ENCODE data around the gene ENPP6. TPM values are rescaled to one million over a fixed set of nuclear protein-coding genes. Genes with fewer than 3 reads are reported as not detected.
"Not testable (repeated sequence)": the region's sequence is repeated elsewhere in the genome, so short reads cannot be mapped to it uniquely, and the experiment has no call there.

ENPP6 gene
- total RNA-seq, 1 donor = under 0.01 TPM

DNA sequence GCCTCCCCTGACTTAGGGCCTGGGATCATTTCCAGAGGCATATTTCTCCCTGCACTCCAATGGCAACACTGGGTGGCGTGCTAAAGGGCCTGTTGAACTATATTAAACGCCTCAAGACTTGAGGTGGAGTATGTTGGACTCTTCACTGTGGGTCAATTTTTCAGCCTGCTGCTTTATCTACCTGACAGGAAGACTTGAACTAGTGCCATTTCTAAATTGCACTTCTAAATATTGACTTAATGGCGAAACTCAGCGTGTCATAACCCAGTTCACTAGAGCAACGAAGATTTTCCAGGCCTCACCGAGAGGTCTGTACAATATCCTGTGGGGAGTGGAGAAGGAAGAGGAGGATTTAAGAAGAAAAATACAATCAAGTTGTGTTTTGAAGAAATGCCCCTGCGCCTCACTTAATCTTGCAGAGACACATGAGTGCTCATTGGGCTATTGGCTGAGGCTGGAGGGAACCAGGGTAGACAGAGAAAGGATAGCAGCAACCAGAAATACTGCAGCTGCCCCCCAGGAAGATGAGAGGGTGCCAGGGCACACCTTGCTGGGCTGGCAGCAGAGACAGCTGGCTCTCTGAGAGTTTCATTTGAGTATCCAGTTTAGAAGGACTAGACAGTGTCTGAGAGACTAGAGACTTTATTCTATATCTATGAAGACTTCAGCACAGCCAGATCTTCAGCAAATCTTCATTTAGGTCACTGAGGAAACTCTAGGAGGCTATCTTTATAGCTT is 67.4 kb downstream of the ENPP6 start:
- DNase-seq (ENCODE audit: low read depth in 2 of 3, low spot score in 2 of 3) = no peak

DNA sequence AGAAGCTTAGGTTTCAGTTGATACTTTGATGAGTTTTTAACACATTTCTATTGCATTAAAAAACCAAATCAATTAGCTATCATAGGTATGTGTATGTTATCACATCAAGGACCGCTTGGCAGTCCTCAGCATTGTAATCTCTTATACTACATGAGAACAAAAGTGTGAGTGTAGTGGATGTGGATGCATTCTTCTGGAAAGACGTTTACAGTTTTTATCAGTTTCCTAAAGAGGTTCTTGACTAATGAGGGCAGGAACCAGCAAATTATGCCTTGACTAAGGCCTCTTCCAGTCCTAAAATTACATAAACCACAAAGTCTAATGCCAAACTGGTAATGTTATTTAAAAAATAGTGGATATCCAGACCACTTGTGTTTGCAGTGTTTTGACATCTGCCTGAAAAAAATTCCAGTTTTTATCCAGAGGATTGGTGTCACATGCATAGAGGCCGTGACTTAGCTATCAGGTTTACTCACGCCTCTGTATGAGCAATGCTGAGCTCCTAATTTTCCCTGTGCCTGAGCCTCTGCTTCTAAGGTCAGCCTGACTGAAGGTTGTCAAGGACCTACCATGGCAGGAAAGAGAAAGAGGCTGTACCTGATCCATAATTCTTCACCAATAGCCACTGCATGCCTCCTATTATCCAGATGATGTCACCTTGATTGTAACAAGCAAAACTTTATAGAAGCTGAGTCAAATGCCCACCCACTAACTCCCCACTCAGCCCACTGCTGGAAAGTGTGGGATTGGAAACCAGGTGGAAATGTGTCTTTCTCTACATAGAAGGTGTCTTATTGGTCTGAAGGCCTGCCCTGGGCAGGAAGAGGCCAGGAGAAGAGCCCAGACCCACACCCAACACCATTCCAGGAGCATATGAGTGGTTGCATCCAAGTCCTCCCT is 68.7 kb downstream of the ENPP6 start:
- no peak for DNase-seq (ENCODE audit: low read depth in 2 of 3, low spot score in 2 of 3)

DNA sequence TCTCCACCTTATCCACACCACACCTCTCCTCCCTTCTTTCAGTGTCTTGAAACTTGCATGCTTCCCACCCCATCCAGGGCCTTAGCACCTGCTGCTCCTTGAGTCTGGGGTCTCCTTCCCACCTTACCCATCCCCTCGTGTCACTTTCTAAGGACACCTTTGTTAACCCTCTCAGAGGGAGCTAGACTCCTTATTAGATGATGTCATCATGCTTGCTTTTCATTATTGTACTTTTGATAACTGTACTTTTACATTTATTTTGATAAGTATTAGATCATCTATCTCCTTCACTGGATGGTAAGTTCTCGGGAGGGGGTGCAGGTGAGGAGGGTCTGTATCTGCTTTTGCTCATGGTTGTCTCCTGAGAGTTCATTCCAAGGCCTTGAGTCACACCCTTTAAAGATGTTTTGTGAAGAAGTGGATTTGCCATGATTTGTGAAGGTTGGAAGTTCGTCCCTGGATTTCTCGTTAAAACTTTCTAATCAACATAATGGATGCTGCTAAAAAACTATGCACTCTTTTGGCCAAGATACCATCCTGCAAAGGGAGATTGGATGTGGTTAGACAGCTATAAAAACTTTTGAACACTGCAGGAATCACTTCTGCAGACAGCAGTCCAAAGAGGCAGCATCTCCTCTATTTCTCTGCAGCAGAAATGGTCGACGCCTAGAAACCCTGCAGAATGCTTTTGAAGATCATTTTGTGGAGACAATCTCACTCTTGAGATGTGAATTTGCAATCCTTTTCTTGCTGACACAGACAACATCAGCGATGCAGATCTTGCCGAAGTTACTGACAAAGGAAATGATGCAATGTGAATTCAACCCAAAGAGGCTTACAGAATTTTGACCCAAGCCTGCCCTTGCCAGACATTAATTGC is 69.6 kb downstream of the ENPP6 start:
- DNase-seq (ENCODE audit: low read depth in 2 of 3, low spot score in 2 of 3) = no peak

DNA sequence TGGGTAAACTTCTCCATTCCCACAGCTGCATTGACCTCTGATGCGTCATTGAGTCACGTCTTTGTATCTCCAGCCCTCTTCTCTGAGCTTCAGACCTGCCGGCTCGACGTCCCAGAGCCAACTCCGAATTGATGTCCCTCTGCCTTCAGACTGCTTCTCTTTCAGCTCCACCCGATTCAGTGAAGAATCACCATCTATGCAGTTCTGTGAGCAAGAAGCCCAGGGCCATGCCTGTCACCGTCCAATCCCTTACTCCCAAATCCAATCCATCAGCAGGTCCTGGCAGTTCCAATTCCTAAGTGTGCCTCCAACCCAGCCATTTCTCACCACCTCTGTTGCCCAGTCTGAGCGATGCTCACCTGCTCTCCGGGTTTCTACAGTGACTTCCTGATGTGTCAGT is 70.7 kb downstream of the ENPP6 start:
- DNase-seq (ENCODE audit: low read depth in 2 of 3, low spot score in 2 of 3) = no peak

DNA sequence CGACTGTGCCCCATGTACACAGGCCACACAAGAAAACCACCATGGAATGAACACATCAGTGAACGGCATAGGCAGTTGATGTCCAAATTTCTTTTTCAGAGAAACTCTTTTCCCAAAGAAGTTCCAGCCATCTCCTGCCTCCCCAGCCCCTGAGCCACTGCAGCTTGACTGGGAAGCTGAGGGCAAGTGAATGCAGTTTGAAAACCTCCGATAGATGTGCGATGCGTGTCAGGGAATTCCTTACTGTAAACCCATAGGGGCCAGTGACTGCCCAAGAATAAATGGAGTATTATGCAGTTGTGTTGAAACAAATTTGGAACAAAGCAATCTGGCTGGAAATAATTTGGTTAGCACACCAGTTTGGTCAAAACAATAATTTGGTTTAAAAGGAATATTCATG is 72.1 kb downstream of the ENPP6 start:
- no peak for DNase-seq (ENCODE audit: low read depth in 2 of 3, low spot score in 2 of 3)

DNA sequence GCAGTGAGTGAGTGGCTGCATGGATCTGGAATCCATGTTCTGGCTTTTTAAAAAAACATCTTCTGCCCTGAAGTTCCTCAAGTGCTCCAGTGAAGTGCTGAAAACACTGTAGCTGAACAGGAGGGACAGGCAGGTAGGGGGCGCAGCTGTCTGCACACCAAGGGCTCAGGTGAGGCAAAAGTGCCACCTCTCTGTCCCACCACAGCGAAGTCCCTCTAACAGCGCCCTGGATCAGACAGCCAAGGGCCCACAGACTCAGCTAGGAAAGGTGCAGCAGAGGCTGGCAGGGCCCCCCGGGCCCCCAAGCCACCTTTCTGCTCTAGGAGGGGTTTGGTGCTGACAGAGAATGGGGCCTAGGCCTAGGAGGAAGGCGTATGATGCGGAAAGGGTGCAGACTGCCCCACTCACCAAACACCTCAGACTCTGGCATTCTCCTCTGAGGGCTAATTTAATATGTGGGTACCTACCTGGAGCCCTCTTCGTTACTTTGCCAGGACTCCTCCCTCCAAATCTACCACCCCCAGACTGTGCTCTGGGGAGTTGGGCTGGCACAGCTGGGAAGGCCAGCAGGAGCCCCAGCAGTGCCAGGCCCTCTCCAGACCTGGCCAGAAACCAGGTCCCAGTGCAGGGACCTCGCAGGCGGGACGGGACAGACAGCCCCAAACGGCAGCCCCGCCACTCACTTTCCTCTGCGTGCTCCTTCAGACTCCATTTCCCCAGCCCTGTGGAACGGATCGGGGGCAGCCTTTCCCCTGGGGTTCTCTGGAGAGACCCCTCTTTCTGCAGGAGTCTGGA is 73.7 kb downstream of the ENPP6 start:
- DNase-seq (ENCODE audit: low read depth in 2 of 3, low spot score in 2 of 3) = no peak

DNA sequence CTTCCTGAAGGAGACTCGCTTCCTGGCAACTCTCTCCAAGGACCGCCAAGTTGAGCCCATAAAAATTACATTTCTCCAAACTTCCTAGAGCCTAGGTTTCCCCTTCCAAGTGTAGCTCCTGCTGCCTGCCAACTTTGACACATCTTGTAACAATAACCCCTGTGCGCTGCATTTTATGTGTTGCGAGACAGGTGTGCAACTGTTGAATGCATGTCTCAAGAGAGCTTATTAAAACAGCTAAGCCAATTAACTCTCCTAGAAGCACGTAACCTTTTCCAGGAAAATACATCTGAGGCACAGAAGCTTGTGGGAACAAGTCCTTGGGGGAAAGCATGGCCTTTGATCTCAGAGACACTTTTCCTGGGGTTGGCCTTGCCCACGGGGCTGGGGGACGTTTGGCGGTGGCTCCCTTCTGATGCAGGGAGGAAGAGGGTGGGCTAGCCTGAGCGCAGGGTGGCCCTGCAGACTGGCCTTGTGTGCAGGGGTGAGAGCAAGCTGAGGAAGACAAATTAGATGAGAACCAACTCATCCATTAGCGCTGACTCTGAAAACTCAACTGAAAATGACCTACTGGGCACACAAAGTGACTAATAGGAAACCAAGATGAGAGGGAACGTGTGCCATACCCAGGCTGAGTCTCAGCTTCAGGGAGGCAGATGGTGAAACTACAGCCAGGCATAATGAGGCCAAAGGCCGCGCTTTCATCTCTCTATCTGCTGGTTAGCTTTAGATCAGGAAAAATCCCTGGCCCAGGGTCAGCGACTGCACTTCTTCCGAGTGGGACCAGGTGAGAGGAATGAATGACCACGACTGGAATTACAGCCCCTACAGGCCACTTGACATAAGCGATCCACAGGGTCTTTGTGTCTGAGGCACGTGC is 75.3 kb downstream of the ENPP6 start:
- DNase-seq (ENCODE audit: low read depth in 2 of 3, low spot score in 2 of 3) = no peak

DNA sequence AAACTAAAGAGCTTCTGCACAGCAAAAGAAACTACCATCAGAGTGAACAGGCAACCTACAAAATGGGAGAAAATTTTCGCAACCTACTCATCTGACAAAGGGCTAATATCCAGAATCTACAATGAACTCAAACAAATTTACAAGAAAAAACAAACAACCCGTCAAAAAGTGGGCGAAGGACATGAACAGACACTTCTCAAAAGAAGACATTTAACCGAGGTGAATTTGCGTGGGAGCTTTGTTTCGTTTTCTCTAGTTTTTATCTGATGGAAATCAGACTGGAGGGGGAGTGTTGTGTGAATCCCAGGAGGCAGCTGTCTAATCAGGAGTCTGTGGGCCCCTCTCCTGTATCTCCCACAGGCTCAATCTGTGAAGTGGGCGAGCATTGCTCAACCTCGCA is 76.8 kb downstream of the ENPP6 start:
- not testable (repeated sequence) for DNase-seq (ENCODE audit: low read depth in 2 of 3, low spot score in 2 of 3)

DNA sequence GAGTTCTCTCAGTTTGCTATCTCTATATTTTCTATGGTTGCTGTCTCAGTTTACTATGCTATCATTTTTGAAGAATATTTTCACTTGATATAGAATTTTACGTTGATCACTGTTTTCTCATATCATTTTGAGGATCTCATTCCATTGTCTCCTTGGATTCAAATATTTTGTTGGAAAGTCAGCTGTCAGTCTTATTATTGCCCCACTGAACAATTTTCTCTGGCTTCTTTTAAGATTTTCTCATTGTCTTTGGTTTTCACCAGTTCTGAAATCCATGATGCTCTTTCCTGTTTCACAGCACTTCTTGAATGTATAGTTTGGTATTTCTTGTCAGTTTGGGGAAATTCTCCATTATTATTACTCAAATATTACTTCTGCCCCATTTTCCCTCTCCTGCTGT is 81.1 kb downstream of the ENPP6 start:
- DNase-seq (ENCODE audit: low read depth in 2 of 3, low spot score in 2 of 3) = no peak

DNA sequence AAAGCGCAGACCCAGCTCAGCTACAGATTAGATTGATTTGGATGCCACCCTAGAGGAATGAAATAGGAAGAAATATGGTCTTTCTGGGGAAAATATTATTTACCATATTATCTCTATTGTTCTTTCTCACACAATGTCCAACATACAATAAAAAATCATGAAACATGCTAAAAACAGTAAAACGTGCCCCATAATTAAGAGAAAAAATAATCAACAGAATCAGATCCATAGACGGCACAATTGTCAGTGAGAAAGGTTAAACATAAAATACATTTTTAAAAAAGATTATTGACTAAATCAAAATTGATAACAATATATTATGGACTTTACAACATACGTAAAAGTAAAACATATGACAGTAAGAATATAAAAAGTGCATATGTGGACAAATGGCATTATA is 90.9 kb downstream of the ENPP6 start:
- DNase-seq (ENCODE audit: low read depth in 2 of 3, low spot score in 2 of 3) = no peak

DNA sequence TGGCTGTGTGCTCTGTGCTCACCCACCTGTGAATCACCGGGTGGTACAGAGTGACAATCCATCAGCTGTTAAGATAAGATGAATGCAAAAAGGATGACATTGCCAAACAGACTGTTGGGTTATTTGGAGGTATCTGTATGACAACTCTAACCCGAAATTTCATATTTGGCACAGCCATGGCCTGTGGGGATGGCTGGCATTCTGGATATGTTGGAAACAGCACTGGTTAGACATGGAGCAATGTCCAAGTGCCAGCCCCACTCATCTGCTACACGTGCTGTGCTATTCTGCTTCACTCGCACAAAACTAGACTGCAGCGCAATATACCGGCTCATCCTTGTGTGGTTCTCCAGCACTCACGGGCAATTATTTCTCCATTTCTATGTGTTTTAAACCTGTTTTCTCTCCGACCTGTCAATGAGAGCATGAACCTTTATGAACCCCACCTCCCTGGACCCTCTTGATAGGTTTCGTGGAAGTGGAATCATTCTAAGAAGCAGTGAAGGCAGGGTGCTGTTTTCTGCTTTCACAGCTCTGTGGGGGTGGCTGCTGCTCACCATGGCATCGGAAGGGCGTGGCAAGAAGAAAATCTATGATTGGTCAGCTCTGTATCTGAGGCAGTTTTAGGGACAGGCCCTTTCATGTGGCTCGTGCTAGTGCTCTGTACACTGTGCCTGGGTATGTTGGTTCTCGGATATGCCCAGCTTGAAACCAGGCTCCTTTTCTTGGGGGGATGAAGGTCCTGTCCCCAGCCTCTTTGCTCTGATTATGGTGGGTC is 94.9 kb downstream of the ENPP6 start:
- DNase-seq (ENCODE audit: low read depth in 2 of 3, low spot score in 2 of 3) = no peak

DNA sequence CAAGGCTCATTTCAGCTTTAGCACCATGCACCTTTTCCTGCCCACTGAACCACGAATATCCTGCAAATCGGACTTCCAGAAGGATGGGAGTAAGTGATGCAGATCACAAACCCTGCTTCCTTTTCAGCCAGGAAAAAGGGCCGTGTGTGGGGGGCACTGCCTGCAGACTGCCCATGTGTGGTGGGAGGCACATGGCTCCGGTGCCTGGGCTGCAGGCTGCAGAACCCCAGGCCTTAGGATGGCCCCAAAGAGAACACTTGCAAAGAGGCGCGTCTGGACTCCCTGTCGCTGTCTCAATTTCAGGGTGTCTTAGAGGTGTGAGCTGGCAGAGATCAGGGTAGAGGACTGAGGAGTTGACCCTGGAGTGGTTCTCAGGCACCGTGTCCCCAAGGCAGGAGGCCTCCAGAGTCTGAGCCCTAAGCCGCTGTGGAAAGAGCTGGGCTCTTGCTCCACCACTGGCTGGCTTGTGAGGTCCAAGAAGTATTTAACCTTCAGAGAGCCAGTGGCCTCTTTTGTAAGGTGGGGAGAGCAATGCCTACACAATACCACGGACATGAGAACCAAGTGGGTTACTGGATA is 97.0 kb downstream of the ENPP6 start:
- no peak for DNase-seq (ENCODE audit: low read depth in 2 of 3, low spot score in 2 of 3)

DNA sequence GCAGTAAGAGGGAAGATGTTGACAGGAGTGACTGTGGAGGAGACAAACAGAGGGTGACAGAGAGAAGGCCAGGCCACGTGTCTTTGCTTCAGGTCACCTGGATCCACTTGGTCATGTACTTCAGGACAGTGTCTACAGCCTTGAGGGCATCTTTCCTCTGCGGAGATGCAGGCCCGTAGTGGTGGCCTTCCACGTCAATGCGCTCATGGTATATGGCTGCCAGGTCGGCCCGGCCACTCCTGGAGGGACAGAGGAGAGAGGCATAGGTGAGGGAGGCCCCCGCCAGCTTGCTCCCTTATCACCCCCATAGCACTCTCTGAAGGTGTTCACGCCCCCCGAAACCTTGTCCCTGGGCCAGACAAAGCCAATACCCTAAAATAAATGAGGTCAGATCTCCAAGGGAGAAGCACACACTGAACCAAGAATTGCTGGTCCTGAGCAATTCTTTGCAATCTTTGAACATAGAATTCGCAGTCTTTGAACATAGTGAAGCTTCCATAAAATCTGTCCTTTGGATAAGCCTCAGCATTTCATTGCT is 99.9 kb downstream of the ENPP6 start:
- no peak for DNase-seq (ENCODE audit: low read depth in 2 of 3, low spot score in 2 of 3)

DNA sequence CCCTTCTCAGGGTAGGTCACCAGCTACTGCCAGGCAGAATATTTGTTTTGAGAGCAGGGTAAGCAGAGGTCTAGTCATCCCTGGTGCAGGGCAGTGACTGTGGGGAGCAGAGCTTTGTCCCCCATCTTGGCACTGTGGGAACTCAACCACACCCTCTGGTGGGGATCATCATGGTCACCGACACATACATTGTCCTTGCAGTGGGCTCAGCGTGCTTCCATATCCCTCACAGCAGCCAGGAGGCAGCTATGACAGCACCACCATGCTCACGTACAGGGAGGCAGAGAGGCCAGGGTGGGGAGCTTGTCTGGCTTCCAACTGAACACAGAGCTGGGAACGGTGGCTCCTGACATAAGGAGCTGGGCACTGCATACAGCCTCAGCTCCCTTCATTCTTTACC is 102.3 kb downstream of the ENPP6 start:
- no peak for DNase-seq (ENCODE audit: low read depth in 2 of 3, low spot score in 2 of 3)

DNA sequence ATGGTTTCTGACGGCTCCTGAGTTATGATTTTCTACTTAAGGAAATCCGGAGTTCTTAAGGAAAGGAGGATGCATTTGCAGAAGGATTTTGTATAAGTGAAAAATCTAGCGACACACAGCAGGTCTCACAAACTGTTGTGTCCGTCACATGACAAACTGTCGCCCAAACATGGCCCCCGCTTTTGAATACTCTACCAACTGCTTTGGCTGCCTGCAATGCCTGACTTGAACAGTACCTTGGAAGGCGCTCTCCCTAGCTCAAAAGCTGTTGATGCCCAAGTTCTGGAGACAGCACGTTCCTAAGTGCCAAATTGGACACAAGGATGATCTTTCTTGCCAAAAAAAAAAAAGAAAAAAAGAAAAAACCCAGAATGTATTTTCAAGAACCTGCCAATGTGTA is 103.2 kb downstream of the ENPP6 start:
- DNase-seq (ENCODE audit: low read depth in 2 of 3, low spot score in 2 of 3) = no peak

DNA sequence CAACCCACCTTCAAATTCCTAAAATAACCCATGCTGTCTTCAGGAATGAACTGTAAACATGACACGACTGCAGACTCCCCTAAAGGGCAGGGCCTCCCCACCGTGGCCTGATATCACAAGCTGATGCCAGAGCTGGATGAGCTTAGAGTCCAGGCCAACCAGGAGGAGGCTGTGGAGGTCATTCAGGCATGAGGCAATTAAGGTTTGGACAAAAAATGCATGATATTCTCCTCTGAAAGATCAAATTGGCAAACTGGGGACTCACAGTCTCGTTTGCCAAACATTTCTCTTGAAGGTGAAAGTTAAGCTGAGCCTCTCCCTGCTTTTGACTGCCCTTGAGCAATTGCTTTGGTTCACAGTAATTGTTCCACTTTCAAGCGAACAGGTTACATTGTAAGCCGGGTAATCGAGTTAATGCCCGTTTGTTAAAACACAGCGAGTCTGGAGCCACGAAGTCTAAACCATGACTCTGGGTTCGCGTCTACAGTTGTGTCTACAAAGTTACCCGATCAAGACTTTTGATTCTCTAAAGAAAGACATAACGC is 105.6 kb downstream of the ENPP6 start:
- no peak for DNase-seq (ENCODE audit: low read depth in 2 of 3, low spot score in 2 of 3)

DNA sequence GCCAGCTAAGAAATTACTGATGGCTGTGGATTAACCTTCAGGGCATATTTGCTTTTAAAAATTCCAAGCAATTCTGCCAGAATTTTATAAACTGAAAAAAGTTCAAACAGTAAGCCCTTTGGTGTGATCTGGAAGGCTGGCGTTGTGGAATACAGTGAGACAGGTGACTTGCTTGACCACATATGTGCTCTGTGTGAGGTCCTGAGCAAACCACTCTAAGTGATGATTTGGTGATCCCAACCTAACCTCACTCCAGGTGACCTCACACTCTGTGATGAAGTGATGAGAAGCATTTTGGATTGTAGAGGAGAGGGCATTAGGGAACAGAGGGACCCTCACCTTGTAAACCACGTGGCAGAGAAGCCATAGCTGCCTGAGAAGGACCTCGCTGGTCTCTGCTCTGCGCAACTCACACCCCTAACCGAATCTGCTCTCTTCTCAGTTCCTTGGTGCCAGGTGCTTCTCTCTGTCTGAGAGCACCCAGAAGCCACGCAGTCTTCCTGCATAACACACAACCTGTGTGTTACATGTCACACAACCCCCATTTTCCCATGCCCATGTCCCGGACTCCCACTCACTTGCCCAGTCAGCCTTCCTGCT is 106.3 kb downstream of the ENPP6 start:
- DNase-seq (ENCODE audit: low read depth in 2 of 3, low spot score in 2 of 3) = no peak
